ENCODE measurements around the gene TRABD.
"Not testable (repeated sequence)": the region's sequence is repeated elsewhere in the genome, so short reads cannot be mapped to it uniquely, and the experiment has no call there.

TRABD gene

DNA sequence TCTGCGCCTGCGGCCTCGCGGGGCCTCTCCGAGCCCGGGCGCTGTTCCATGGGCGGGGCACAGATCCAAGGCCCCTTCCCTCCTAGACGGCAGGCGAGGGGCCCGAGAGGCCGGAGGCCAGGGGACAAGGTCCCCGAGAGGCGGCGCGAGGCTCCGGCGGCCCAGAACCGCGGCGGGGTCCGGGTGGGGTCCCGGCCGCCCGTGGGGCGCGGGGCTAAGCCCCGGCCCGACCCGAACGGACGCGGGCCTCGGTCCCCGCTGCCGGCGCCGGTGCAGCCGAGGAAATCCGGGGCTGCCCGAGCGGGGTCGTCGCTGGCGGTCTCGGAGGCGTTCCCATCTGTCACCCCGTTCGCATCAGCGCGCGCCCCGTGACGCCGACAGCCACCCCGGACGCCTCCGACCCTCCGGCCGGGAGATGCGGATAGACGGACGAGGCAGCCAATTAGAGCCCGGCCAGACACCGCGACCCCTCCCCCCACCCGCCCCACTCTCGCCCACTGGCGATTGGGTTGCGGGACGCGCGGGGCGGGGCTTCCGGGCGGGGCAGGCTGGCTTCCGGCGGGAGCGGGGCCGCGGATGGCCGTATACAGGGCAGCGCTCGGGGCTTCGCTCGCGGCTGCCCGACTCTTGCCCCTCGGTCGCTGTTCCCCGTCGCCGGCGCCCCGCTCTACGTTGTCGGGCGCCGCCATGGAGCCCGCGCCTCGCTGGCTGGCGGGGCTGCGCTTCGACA is 14.9 kb downstream of the TRABD start, which contains the start of gene SELENOO:
SELENOO (plus strand) TSS at position 551 of the 730 bp plus-strand sequence; CDS start at position 577, 26 bp downstream.
- in situ Hi-C loops (cut with HindIII; ENCODE audit: low sequenced_read_pairs), result no loop called here

- in situ Hi-C loops (cut with HindIII; ENCODE audit: low sequenced_read_pairs), result no loop called here
Observed at GRCh38 chr22:50201191-50202129, 15.7 kb downstream of the TRABD start.

- in situ Hi-C loops (cut with HindIII; ENCODE audit: low sequenced_read_pairs), result no loop called here
Observed at GRCh38 chr22:50202130-50202666, 16.5 kb downstream of the TRABD start.

GRCh38 chr22:50203288-50203687 is 17.6 kb downstream of the TRABD start:
- in situ Hi-C loops (cut with HindIII; ENCODE audit: low sequenced_read_pairs), result no loop called here

GRCh38 chr22:50204571-50204970 is 18.9 kb downstream of the TRABD start:
- in situ Hi-C loops (cut with HindIII; ENCODE audit: low sequenced_read_pairs), result no loop called here

- in situ Hi-C loops (cut with HindIII; ENCODE audit: low sequenced_read_pairs), result not testable (repeated sequence)
Observed at GRCh38 chr22:50204998-50205397, 19.3 kb downstream of the TRABD start.

DNA sequence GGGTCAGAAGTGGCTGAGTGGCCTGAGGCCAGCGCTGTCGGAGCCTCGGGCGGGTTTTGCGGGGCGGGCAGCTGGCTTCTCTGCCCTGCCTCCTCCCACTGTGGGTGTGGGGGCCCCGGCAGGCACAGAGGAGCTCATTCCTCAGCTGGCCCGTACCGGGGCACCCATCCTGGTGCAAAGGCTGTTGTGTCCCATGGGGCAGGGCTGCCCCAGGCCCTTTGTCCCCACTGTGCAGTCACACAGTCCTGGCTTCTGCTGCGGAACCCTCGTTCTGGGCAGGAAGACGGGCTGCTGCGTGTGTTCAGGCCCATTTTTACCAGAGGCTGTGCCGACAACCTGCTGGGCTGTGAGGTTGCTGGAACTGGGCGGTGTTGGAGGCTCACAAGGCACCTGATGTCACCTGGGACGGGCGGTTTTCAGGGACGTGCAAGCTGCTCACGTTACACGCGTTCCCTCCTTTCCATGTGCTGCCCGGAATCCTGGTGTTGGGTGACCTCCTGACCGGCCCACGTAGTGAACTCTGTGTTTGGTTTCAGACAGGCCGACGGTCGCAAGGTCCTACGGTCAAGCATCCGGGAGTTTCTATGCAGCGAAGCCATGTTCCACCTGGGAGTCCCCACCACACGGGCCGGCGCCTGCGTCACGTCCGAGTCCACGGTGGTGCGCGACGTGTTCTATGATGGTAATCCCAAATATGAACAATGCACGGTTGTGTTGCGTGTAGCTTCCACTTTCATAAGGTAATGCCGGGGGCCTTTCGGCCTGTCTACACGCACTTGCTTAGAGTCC is 20.3 kb downstream of the TRABD start:
- in situ Hi-C loops (cut with HindIII; ENCODE audit: low sequenced_read_pairs), result no loop called here

- in situ Hi-C loops (cut with HindIII; ENCODE audit: low sequenced_read_pairs), result no loop called here
Observed at GRCh38 chr22:50206599-50206998, 20.9 kb downstream of the TRABD start.

GRCh38 chr22:50207383-50208140 is 21.8 kb downstream of the TRABD start:
- in situ Hi-C loops (cut with HindIII; ENCODE audit: low sequenced_read_pairs), result no loop called here

- in situ Hi-C loops (cut with HindIII; ENCODE audit: low sequenced_read_pairs), result no loop called here
Observed at GRCh38 chr22:50208430-50208938, 22.8 kb downstream of the TRABD start.

GRCh38 chr22:50208939-50209892 is 23.5 kb downstream of the TRABD start:
- in situ Hi-C loops (cut with HindIII; ENCODE audit: low sequenced_read_pairs), result no loop called here

GRCh38 chr22:50209893-50210292 is 24.2 kb downstream of the TRABD start:
- in situ Hi-C loops (cut with HindIII; ENCODE audit: low sequenced_read_pairs), result loop anchor here (10.0 kb wide), 1 partner anchor 145 kb away; no protein-coding TSS in a partner anchor

- in situ Hi-C loops (cut with HindIII; ENCODE audit: low sequenced_read_pairs), result loop anchor here (10.0 kb wide), 1 partner anchor 144 kb away; no protein-coding TSS in a partner anchor
Observed at GRCh38 chr22:50210378-50211139, 24.8 kb downstream of the TRABD start.

GRCh38 chr22:50211147-50211546 is 25.4 kb downstream of the TRABD start:
- in situ Hi-C loops (cut with HindIII; ENCODE audit: low sequenced_read_pairs), result loop anchor here (10.0 kb wide), 1 partner anchor 144 kb away; no protein-coding TSS in a partner anchor

- in situ Hi-C loops (cut with HindIII; ENCODE audit: low sequenced_read_pairs), result loop anchor here (10.0 kb wide), 1 partner anchor 142 kb away; no protein-coding TSS in a partner anchor
Observed at GRCh38 chr22:50213263-50213662, 27.6 kb downstream of the TRABD start.

DNA sequence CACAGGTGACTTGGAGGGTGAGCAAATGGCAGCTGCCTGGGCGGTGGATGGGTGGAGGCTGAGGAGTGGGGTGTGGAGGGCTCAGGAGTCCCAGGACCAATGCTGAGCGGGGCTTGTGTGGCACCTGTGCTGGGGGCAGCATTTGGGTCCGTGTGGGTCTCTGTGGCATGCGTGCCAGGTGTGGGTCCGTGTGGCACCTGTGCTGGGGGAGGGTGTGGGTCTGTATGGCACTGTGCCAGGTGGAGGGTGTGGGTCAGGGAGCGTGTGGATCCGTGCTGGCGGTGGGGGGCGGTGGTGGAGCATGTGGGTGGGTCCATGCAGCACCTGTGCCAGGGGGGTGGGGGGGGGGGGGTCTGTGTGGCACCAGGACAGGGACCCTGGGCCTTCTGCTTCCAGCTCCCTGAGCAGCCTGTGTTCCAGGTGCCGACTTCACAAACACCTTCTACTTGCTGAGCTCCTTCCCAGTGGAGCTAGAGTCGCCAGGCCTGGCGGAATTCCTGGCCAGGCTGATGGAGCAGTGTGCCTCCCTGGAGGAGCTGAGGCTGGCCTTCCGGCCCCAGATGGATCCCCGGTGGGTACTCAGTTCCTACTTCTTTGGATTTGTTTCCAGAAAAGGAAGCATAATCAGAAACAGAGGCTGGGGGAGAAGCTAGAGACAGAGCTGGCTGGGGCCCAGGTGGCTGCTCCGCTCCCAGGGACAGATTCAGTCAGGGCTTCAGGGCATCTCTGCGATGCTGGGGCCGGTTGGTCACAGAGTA is 29.8 kb downstream of the TRABD start:
- in situ Hi-C loops (cut with HindIII; ENCODE audit: low sequenced_read_pairs), result loop anchor here (10.0 kb wide), 1 partner anchor 139 kb away; no protein-coding TSS in a partner anchor
